ENCODE measurements around the gene DOCK4.

DOCK4 gene

DNA sequence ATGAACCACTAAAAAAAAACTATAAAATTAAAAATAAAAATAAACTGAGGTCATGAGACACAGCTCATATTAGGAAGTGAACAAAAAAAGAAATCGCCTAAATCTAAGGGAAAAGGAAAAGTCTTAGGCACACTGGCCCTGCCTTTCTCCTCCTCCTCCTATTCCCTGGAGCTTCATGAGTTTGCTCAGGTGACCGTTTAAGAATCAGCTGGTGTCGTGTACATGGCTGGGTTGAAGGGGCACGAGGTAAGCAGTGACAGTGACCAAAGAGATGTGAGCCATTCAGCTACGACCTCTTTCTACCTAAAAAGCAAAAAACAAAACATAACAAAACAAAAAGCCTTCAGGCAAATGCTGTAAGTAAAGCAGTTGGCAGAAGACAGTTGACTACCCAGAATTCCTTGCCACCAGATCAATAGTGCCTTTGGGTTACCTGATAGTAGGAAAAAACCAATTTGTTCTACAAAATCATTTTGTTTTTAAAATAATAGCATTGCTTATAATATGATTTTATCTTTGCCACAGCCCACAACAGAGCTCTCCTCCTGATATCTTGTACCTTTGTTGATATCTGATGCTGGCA, 135.4 kb downstream of the DOCK4 start:
- DNase-seq: no peak

DNA sequence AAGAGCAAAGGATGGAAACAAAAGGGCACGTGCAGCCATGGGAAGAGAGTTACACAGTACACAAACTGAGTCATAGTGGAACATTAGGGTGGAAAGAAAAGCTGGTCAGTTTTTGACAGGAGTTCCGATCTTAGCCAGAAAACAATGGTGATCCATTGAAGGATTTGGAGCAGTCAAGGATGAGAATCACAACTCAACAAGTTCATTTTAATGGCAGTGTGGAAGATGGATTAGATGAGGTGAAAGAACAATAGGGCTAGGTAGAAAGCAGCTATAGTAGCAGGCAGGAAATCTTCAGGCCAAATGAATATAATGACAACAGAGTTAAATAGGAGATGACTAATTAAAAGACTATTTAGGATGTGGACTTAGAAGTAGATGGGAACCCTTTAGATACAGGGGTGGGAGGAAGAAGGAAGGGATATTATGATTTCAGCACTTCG, 136.3 kb downstream of the DOCK4 start:
- DNase-seq: no peak

DNA sequence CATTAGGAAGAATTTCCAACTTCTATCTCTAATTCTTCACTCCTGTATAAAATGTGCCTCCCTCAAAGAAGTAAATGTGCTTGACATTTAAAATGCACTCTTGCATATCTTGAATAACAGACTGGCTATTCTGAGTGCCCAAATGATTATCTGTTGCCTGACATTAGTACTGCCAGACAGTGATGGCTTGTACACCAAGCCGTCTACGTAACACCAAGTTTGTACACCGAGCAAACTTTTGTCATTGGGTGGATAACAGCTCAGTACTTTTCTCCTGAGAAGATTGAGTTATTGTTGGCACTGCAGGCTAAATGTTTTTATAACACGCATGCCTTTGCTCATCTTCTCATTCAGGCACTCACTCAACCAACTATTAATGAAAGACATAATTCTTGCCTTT, 137.2 kb downstream of the DOCK4 start:
- DNase-seq: no peak

DNA sequence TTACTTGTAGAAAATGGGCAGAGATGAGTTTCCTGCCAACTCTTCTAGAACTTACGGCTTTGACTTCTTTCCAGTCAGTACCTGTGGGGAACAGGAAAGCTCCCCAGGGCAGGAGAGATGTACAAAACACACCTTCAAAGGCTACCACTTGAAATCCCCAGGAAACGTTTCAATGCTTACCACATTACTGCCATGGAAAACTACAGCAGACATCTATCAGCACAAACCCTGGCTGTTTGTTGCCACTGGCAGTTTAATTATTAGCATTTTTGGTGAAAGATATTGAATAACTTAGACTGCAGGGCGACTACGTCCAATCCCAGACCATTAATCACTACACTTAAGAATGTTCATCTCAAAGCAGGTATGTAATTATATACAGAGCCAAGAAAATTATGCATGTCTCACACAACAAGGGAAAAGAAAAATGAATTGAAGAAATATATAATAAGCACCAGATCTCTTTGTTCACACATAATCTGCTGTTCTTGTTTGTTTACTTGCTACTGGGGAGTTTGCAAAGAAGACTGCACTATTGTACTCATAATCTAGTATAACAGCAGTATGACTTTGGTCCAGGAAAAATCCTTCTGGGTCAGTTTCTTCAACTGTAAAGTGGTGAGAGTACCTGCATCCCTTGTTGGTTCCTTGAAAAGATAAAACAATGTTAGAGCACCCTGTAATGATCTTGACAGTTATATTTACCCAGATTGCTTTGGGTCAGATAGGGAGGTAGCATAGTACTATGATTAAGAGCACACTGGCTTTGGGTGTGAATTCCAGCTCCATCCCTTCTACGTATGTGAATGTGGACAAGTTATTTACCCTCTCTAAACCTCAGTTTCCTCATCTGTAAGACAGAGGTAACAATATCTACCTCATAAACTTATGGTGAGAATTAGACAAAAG, 138.3 kb downstream of the DOCK4 start:
- no peak for DNase-seq

DNA sequence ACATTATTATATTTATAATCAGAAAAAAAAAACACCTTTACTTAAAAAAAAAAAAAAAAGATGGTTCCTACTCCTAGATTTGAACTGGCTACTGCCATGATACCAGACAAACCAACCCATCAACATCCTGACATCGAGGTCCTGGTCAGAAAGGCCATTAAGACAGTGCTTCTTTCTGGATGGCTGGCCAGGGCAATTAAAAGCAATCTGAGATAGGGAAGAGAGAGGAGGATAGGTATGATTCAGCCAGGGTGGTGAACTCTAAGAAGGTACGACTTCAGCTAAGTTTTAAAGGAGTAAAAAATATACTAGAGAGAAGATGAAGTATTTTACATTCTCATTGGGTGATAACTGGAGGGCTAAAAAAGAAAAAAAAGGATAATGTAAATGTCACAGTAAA, 139.0 kb downstream of the DOCK4 start:
- no peak for DNase-seq

DNA sequence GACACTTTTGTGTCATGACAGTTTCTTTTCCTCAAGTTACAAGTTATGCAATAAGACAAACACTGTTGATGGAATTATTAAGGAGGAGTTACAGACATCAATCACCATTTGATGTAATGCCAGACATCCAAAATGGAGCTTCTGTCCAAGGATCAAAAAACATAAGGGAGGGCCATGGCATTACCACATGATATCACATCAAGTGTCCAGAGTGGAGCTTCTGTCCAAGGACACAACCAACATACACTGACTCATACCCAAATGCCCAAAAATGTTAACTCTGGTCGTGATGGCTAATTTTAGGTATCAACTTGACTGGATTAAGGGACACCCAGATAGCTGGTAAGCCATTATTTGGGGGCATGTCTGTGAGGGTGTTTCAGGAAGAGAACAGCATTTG, 140.4 kb downstream of the DOCK4 start:
- DNase-seq: no peak

DNA sequence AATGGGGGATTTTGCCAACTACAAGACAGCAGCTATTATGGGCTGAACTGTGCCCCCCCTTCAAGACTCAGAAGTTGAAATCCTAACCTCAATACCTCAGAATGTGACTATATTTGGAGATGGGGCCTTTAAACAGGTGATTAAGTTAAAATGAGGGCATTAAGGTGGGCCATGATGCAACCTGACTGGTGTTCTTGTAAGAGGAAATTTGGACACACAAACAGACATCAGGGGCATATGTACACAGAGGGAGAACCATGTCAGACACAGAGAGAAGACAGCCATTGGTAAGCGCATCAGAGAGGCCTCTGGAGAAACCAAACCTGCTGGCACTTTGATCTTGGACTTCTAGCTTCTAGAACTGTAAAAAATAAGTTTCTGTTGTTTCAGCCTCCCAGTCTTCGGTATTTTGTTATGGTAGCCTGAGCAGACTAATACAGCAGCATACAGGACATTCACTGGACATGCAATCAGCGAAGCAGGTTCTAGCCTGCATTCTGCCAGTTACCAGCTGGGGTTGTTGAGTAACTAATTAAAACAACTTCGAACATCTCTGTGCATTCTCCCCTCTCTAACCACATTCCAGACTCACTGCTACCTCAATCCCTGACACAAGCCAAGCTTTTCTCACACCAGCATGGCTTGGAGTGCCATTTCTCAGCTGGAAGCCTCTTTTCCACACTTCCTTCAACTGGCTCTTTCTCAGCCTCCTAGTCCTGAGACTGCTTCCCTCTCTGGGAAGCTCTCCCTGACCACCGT, 141.4 kb downstream of the DOCK4 start:
- no peak for DNase-seq

DNA sequence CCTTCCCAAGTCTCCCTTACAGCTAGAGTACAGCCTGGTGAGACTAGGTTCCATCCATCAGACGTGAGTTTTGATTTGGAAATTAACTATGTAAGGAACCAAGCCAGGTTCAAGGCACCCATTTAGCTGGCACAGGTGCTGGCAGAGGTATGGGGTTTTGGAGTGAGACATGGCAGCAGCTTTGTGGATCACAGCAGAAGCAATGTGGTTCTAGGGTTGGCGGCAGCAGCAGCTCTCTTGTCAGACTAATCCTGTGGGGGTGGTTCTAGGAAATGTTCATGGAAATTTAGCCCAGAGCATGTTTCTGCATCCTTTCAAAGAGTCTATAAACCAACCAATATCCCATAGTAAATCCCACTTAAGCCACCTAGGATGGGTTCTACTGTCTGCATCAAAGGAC, 142.2 kb downstream of the DOCK4 start:
- DNase-seq: no peak

DNA sequence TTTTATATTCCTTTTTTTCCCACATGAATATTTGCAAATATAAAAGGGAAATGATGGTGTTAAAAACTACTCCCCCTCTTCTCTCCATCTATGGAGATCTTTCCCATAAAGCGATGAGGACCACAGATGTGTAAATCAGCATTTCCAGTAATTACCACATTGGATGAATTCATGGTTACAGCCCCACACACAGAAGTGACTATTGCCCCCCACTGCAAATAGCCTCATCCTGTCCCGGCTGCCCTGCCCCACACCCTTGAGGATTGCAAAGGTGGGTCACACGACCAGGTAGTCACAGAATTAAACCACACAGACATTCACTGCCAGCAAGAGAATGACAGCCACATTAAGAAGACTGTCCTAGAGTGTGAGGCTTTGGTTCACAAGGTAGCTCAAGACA, 145.1 kb downstream of the DOCK4 start:
- DNase-seq: no peak

DNA sequence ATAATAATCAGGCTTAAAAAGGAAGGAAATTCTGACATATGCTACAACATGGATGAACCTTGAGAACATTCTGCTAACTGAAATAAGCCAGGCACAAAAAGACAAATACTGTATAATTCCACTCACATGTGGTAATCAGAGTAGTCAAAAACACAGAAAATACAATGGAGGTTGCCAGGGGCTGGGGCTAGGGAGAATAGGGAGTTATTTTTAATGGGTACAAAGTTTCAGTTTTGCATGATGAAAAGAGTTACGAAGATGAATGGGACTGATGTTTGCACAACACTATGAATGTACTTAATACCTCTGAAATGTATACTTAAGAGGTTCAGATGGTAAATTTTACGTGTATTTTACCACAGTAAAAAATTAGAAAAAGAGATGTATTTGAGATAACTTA, 145.6 kb downstream of the DOCK4 start:
- no peak for DNase-seq

DNA sequence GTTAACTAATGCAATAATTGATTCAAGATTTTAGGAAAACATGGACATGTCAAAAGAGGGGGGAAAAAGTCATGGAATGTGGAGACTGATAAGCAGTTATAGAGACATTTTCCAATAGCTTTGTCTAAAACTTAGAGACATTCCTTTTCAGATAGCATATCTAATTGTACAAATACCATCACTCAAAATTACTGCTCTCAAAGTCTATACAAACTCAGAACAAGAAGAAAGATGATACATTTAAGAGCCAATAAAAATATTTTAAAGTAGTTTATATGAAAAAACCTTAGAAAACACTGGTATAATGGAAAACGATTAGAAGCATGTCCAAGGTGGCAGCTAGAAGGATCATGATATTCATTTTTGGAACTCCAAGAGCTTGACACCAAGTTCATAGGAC, 146.5 kb downstream of the DOCK4 start:
- DNase-seq: no peak

DNA sequence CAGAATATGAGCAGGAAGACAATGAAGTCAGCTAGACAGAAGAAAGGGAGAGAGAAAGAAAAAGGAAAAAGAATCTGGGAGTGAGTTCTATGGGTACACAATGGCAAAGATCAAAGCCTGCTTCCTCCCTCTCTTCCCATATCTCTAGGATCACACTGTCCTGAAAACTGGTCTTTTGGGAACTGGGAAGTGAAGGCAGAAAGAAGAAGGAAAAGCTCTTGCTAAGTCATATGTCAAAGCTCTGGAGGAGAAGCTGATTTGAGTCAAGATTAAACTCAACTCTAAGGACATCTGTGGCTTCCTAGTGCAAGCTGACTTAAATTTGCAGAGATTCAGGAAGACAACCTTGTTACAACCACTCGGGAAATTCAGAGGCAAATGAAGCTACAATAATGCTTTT, 147.5 kb downstream of the DOCK4 start:
- no peak for DNase-seq

DNA sequence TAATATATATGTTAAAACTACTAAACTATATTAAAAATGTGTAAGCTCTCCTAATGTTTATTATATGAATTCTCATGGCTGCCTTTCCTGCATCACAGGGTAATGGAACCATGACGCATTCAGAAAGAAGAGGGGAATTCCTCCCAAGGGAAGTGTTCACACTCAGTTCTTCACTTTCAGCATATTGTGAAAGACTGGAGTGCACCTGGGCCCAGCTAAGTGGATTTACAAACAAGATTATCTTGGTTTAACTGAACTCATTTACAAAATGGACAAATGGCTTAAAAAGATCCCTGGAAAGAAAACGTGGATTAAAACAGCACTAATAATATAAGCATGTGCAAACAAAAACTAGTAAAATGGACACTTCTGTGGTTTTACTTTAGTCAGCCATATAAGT, 149.8 kb downstream of the DOCK4 start:
- DNase-seq: no peak

DNA sequence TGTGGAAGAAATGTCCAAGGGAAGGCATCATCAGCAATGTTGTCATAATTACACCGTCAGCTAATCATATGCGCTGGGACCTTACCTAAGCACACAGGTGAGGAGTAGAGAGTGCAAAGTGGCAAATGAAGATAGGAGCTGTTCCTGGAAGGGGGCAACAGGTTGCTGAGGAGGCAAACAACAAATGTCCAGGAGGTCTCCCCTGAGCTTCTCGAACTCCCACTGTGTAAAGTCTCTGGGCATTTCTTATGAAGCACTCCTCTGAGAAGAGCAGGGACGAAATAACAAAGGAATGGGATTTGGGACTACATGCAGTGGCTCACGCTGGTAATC, 152.5 kb downstream of the DOCK4 start:
- DNase-seq: no peak

DNA sequence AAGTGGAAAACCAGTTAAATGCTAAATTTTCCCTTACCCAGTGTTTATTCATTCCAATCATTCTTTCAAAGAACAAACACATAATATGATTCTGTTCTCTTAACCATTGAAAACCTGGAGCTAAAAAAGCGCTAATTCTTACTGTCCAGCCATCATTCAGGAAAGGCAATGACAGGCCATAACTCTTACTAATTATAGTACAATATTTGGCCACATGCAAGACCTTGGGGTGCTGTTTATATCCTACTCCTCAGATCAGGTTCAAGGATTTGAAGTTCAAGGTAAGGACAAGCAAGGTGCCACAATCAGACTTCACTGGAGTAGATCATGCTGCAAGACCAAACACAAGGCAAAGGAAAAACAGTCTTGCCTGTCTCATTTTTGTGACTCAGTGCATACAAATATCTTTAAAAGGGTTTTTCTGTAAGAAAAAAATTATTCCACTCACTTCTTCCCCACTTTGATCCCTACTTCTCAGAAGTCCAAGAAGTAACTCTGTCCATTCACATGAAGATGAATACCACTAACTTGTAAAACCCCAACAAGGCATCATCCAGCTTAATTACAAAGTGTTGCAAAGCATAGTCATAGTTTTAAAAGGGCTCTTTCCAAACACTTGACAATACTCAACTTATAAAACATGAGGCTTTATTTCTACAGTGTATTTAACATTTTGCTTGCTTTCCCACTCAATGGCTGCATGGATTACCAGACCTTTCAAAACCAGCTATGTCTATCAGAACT, 153.0 kb downstream of the DOCK4 start:
- no peak for DNase-seq

DNA sequence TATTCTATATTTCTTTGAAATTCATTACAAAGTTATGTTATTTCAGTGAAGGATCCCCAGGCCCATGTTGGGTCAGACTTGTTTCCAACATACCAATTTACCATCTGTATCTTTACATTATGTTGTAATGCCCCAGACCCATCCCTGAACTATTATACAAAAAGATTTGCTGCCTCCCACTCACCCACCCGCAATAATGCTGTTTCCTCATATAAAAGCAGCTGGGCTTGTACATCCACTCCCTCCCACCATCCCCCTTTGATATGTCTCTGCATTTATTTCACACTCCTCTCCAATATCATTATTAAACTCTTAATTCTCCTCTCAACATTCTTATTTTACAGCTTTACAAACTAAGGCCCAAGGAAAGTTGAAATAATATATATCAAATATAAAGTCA, 153.7 kb downstream of the DOCK4 start:
- DNase-seq: no peak

DNA sequence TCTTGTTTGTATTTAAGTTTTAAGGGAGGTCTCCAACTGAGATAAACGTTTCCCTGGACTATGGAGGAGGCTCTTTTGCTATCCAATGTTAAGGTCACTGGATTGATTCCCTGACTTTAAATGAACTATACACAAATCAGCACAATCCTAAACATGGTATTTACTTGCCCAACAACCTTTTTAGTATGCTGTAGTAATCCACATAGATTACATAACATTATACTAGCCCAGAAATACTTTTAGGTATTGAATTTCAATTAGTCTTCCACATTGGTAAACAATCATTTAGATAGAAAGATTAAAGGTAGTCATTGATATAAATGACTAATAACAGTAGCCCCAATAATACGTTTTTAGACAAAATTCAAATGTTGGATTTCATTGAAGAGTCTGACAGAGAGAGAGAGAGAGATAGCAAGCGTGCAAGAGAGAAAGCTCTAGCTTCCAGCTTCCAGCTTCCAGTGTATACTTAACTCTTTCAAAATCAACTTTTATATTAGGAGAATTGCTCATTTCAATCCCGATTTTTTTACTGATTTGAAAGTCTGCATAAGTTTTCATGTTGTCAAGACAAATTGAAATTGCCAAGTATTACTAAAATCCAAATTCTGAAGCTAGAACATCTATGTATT, 155.8 kb downstream of the DOCK4 start:
- DNase-seq: no peak

DNA sequence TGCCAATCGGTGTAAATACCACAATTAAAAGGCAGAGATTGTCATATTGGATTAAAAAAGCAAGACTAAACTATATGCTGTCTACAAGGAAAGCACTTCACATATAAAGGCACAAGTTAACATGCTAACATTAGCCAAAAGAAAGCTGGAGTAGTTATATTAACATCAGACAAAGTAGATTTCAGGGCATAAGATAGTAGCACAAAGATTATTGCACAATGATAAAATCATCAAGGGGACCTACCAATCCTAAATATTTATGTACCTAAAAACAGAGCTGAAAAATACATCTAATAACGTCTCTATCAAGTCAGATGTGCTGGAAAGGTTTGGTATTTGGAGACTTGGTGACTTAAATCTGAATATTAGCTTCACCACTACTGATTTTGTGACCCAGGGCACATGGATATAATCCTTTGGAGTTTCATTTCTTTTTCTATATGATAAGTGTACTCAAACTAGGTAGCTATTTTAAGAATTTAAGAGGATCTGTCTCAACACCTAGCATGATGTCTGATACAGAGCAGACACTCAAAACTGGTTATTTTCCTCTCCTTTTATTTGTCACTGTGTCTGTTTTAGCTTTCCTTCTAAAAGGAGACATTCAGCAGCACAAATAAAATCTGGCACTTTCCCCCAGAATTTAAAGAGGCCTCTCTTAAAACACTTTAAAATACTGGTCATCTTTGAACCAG, 156.5 kb downstream of the DOCK4 start:
- no peak for DNase-seq

DNA sequence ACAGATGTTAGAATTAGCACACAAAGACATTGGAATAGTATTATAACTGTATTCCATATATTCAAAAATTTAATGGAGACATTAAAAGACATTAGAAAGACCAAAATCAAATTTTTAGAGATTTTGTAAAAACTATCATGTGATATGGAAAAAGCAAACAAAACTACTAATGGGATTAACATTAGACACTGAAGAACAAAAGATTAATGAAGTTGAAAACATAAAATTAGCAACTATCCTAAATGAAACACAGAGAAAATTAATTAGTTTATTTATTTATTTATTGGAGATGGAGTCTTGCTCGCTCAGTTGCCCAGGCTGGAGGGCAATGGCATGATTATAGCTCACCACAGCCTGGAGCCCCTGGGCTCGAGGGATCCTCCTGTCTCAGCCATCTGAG, 158.8 kb downstream of the DOCK4 start:
- DNase-seq: no peak

DNA sequence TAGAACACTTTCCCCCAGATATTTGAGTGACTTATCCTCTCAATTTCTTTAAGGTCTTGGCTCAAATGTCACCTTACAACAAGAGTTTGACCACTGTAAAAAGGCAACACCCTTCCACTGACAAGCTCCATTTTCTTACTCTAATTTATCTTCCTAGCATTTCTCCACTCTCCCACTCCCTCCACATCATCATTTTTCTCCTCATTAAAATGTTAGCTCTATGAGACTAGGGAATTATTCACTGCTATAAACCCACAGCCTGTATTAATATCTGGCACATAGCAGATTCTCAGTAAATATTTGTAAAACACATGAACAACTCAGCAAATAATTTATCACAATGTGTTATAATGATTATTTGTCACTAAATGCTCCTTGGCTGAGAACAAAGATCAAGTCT, 161.0 kb downstream of the DOCK4 start:
- no peak for DNase-seq

DNA sequence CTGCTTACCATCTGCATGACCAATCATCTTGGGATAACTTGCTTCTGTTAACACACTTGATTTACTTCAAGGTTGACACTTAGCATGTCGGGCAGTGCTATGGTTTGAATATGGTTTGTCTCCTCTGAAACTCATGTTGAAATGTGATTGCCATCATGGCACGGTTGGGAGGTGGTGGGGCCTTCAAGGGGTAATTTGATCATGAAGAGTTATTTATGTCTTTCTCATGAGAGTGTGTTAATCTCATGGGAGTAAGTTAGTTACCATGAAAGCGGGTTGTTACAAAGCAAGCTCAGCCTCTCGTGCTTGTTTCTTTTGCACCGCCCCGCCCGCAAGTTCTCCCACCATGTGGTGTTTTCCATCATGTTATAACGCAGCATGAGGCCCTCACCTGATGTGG, 163.6 kb downstream of the DOCK4 start:
- no peak for DNase-seq

DNA sequence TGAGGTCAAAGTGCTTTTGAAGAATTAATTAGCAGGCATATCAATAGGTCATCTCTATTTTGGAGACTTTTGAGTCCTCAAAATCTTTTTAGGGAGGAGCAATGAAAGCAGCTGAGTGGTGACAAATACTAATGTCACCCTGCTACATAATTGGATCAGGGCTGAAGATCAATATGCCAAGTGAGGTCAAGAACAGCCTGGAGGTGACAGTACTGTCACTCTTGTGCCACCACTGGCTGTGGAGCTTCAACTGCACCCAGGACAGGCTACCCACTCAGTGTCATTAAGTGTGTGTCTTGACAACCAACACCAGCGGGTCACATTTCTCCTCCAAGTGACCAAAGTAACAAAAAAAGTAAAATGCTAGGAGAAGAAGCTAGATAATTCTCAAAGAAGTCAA, 167.8 kb downstream of the DOCK4 start:
- no peak for DNase-seq
